SK-N-SH (cell line): Measurements from ENCODE around the gene DPP10. TPM values are rescaled to one million over a fixed set of nuclear protein-coding genes. Genes with fewer than 3 reads are reported as not detected.

Experiments used
- CTCF ChIA-PET: fragments of 300-600, 350-600 bp; formaldehyde crosslinking; extraction: SDS; loops from one replicate; lab custom pipeline; 2021; lab: Yijun Ruan, JAX
- POLR2A ChIA-PET: fragments of 350-600 bp; sonication (Branson Sonifier 250); formaldehyde crosslinking; extraction: SDS; loops from one replicate; lab custom pipeline; 2020; ENCODE audit warnings: antibody characterized with exemption, inconsistent platforms; lab: Yijun Ruan, JAX
- DNase-seq: peaks from one replicate; pipeline ENCODE4 v3.0.0; 2012
- H2AFZ ChIP-seq: fragments of 200-600 bp; sonication (generic); 2 replicates; pipeline ENCODE4 v1.8.1; 2016; ENCODE audit warnings: antibody characterized with exemption, mild to moderate bottlenecking, low read depth
- H3F3A ChIP-seq: fragments of 200-600 bp; sonication (generic); replicated peaks from 2 replicates; pipeline ENCODE3; 2016; ENCODE audit warnings: antibody characterized with exemption, mild to moderate bottlenecking; ENCODE audit not compliant: insufficient read depth
- H3K27ac ChIP-seq, 2 experiments: fragments of 200-500 bp in 1 of 2; fragments of 200-600 bp in 1 of 2; sonication (Bioruptor generic) in 1 of 2; sonication (generic), shearing (Covaris generic) in 1 of 2; 2 replicates each; pipeline versions ENCODE4 v1.5.1 to v1.6.1; 2014 to 2016; ENCODE audit warnings: low read depth in 2 of 2, inconsistent platforms in 1 of 2, low read length in 1 of 2, mild to moderate bottlenecking in 1 of 2, mixed read lengths in 1 of 2
- H3K27me3 ChIP-seq: fragments of 200-600 bp; sonication (generic), shearing (Covaris generic); 2 replicates; pipeline ENCODE4 v1.6.1; 2016; ENCODE audit warnings: mixed run types; ENCODE audit not compliant: insufficient read depth
- H3K36me3 ChIP-seq, 2 experiments: fragments of 200-500 bp in 1 of 2; fragments of 200-600 bp in 1 of 2; sonication (Bioruptor generic) in 1 of 2; sonication (generic) in 1 of 2; replicated peaks in 1 of 2; 2 replicates each; pipeline versions ENCODE3 to v1.5.1; 2014 to 2016; ENCODE audit warnings: low read length in 1 of 2, mild to moderate bottlenecking in 1 of 2; ENCODE audit not compliant: insufficient read depth in 2 of 2, control insufficient read depth in 1 of 2
- H3K4me1 ChIP-seq, 2 experiments: fragments of 200-500 bp in 1 of 2; fragments of 200-600 bp in 1 of 2; sonication (Bioruptor generic) in 1 of 2; sonication (generic), shearing (Covaris generic) in 1 of 2; 2 replicates each; pipeline versions ENCODE4 v1.5.1 to v1.6.1; 2014 to 2016; ENCODE audit warnings: low read depth in 1 of 2, low read length in 1 of 2, mixed run types in 1 of 2; ENCODE audit not compliant: insufficient read depth in 2 of 2, control insufficient read depth in 1 of 2
- H3K4me2 ChIP-seq: fragments of 200-600 bp; sonication (generic), shearing (Covaris generic); 2 replicates; pipeline ENCODE4 v1.6.1; 2017; ENCODE audit warnings: mixed run types
- H3K4me3 ChIP-seq, 2 experiments: fragments of 200-500 bp in 1 of 2; fragments of 200-600 bp in 1 of 2; sonication (Bioruptor generic) in 1 of 2; sonication (generic), shearing (Covaris generic) in 1 of 2; 2 replicates each; pipeline versions ENCODE4 v1.5.1 to v1.8.1; 2014 to 2016; ENCODE audit warnings: low read depth in 2 of 2, inconsistent platforms in 1 of 2, low read length in 1 of 2, mild to moderate bottlenecking in 1 of 2, mixed read lengths in 1 of 2, moderate library complexity in 1 of 2
- H3K79me2 ChIP-seq: fragments of 200-600 bp; sonication (generic); 2 replicates; pipeline ENCODE4 v1.8.1; 2017; ENCODE audit warnings: mild to moderate bottlenecking; ENCODE audit not compliant: insufficient read depth
- H3K9ac ChIP-seq: fragments of 200-600 bp; sonication (generic); 2 replicates; pipeline ENCODE4 v1.6.1; 2017; ENCODE audit warnings: mixed run types
- H3K9me2 ChIP-seq: fragments of 200-600 bp; sonication (generic); 2 replicates; pipeline ENCODE4 v1.6.1; 2017; ENCODE audit warnings: mixed run types
- H3K9me3 ChIP-seq: fragments of 200-600 bp; sonication (generic); 2 replicates; pipeline ENCODE4 v1.6.1; 2017; ENCODE audit warnings: mixed run types, mild to moderate bottlenecking, moderate library complexity
- H4K20me1 ChIP-seq: fragments of 200-600 bp; sonication (generic); 2 replicates; pipeline ENCODE4 v1.6.1; 2017; ENCODE audit warnings: mild to moderate bottlenecking, mixed run types; ENCODE audit not compliant: insufficient read depth
- CHD2 ChIP-seq: fragments of 150-350 bp; IDR thresholded peaks from 2 replicates; pipeline ENCODE4 v1.6.1; 2018; ENCODE audit warnings: low read length; ENCODE audit not compliant: partially characterized antibody
- CTCF ChIP-seq: fragments of 200-600 bp; sonication (generic); IDR thresholded peaks from 2 replicates; pipeline ENCODE4 v1.6.1; 2017; ENCODE audit warnings: antibody characterized with exemption, mild to moderate bottlenecking, moderate library complexity
- EZH2phosphoT487 ChIP-seq: fragments of 200-600 bp; sonication (generic); IDR thresholded peaks from 2 replicates; pipeline ENCODE4 v1.6.1; 2017; ENCODE audit warnings: low read depth, mixed run types, mild to moderate bottlenecking, antibody characterized with exemption, moderate library complexity, borderline replicate concordance
- FOXM1 ChIP-seq: IDR thresholded peaks from 2 replicates; pipeline ENCODE4 v1.4.0; 2012; ENCODE audit warnings: low read depth, mild to moderate bottlenecking
- GABPA ChIP-seq: IDR thresholded peaks from 2 replicates; pipeline ENCODE4 v1.4.0; 2012; ENCODE audit warnings: low read depth, mild to moderate bottlenecking
- JUND ChIP-seq: IDR thresholded peaks from 2 replicates; pipeline ENCODE4 v1.4.0; 2012
- MAX ChIP-seq: IDR thresholded peaks from 2 replicates; pipeline ENCODE4 v1.4.0; 2012; ENCODE audit warnings: low read depth
- MXI1 ChIP-seq: IDR thresholded peaks from 2 replicates; pipeline ENCODE4 v1.6.1; 2012; ENCODE audit warnings: mild to moderate bottlenecking, low read depth, low read length, improper control_type of control experiment
- NFIC ChIP-seq: IDR thresholded peaks from 2 replicates; pipeline ENCODE4 v1.4.0; 2012; ENCODE audit warnings: borderline replicate concordance
- NRF1 ChIP-seq: IDR thresholded peaks from 2 replicates; pipeline ENCODE4 v1.6.1; 2012; ENCODE audit warnings: low read depth, mild to moderate bottlenecking, low read length
- PBX3 ChIP-seq: IDR thresholded peaks from 2 replicates; pipeline ENCODE4; 2012
- SIN3A ChIP-seq: IDR thresholded peaks from 2 replicates; pipeline ENCODE4 v1.6.1; 2012; ENCODE audit warnings: low read depth, mild to moderate bottlenecking, low read length, moderate library complexity, borderline replicate concordance
- TCF12 ChIP-seq: IDR thresholded peaks from 2 replicates; pipeline ENCODE4 v1.4.0; 2012
- TEAD4 ChIP-seq: IDR thresholded peaks from 2 replicates; pipeline ENCODE4 v1.4.0; 2012; ENCODE audit warnings: mild to moderate bottlenecking, borderline replicate concordance; ENCODE audit not compliant: insufficient read depth
- WGBS: methylation state at CpG from one replicate; pipeline ENCODE4 v1.1.6; 2017; ENCODE audit warnings: low lambda C conversion rate; 5-methylcytosine and 5-hydroxymethylcytosine counted together
- polyA plus RNA-seq, 3 experiments: library from polyadenylated mRNA; depleted of rRNA; stranded (reverse); fragments of >200 nt; gene quantifications; 2 replicates each; pipeline ENCODE4 v1.2.3, GENCODE V29; 2012
- TF ChIP-seq, protein P1 (sequence below): fragments of 150-350 bp; IDR thresholded peaks from 2 replicates; pipeline ENCODE4 v1.6.1; 2017; ENCODE audit warnings: antibody characterized with exemption, low read length, low read depth, borderline replicate concordance
- TF ChIP-seq, protein P2 (sequence below): IDR thresholded peaks from 2 replicates; pipeline ENCODE4 v1.6.1; 2012; ENCODE audit warnings: mild to moderate bottlenecking, low read depth, low read length, moderate library complexity
- TF ChIP-seq, protein P3 (sequence below): IDR thresholded peaks from 2 replicates; pipeline ENCODE4 v1.4.0; 2012; ENCODE audit warnings: low read depth, borderline replicate concordance

The DPP10 gene
- polyA plus RNA-seq, 1 of the 3 experiments (the other 2 are of a cell fraction) = not detected

DNA sequence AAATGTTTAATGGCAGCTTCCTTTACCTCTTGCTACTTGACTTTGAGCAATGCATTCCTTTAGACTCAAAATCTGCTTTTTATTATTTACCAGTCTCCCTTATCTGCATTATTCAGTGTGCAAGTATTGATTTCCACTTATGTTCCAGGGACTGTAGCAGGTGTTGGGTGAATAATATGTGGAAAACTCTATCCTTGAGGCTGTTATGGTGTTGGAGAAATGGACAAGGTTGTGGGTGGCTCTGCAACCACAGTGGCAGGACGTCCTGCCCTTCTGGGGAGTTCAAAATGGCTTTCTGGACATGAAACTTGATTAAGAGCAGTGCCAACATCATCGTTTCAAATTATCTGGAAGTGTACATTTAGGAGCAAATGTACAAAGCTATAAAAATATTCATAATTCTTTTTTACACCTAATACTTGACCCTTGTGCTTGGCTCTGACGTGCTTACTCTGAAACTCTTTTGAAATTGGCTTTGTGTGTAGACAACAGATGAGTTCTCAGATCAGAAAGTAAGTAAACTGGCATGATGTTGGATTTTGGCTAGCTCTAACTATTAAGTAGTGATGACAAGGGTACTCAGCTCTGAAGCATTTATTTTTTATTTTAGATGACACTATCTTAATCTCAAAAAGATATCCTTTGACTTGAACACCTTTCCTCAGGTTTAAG, 766.2 kb downstream of the DPP10 start:
- H3F3A ChIP-seq = no peaks in the 10 kb centered on the region
- no peak for DNase-seq
- H2AFZ ChIP-seq = no peak overlapping the region
- H3K27ac ChIP-seq = no peak overlapping the region
- no peaks in the 10 kb centered on the region for H3K79me2 ChIP-seq
- H3K9ac ChIP-seq = no peak overlapping the region
- no peaks in the 10 kb centered on the region for H3K4me1 ChIP-seq
- H3K9me3 ChIP-seq = no peaks in the 10 kb centered on the region
- H4K20me1 ChIP-seq = no peaks in the 10 kb centered on the region
- no peak overlapping the region for H3K4me2 ChIP-seq
- H3K27me3 ChIP-seq = no peaks in the 10 kb centered on the region
- CTCF ChIA-PET = no interaction called here
- TF ChIP-seq TEAD4 (no peak), GABPA (no peak), JUND (no peak), MAX (no peak), FOXM1 (no peak), MXI1 (no peak), SIN3A (no peak), CHD2 (no peak), TCF12 (no peak), NFIC (no peak), PBX3 (no peak), CTCF (no peak), EZH2phosphoT487 (no peak), NRF1 (no peak)
- TF ChIP-seq, protein P1, sequence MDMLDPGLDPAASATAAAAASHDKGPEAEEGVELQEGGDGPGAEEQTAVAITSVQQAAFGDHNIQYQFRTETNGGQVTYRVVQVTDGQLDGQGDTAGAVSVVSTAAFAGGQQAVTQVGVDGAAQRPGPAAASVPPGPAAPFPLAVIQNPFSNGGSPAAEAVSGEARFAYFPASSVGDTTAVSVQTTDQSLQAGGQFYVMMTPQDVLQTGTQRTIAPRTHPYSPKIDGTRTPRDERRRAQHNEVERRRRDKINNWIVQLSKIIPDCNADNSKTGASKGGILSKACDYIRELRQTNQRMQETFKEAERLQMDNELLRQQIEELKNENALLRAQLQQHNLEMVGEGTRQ = no peak
- TF ChIP-seq, protein P2, sequence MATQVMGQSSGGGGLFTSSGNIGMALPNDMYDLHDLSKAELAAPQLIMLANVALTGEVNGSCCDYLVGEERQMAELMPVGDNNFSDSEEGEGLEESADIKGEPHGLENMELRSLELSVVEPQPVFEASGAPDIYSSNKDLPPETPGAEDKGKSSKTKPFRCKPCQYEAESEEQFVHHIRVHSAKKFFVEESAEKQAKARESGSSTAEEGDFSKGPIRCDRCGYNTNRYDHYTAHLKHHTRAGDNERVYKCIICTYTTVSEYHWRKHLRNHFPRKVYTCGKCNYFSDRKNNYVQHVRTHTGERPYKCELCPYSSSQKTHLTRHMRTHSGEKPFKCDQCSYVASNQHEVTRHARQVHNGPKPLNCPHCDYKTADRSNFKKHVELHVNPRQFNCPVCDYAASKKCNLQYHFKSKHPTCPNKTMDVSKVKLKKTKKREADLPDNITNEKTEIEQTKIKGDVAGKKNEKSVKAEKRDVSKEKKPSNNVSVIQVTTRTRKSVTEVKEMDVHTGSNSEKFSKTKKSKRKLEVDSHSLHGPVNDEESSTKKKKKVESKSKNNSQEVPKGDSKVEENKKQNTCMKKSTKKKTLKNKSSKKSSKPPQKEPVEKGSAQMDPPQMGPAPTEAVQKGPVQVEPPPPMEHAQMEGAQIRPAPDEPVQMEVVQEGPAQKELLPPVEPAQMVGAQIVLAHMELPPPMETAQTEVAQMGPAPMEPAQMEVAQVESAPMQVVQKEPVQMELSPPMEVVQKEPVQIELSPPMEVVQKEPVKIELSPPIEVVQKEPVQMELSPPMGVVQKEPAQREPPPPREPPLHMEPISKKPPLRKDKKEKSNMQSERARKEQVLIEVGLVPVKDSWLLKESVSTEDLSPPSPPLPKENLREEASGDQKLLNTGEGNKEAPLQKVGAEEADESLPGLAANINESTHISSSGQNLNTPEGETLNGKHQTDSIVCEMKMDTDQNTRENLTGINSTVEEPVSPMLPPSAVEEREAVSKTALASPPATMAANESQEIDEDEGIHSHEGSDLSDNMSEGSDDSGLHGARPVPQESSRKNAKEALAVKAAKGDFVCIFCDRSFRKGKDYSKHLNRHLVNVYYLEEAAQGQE = no peak
- TF ChIP-seq, protein P3, sequence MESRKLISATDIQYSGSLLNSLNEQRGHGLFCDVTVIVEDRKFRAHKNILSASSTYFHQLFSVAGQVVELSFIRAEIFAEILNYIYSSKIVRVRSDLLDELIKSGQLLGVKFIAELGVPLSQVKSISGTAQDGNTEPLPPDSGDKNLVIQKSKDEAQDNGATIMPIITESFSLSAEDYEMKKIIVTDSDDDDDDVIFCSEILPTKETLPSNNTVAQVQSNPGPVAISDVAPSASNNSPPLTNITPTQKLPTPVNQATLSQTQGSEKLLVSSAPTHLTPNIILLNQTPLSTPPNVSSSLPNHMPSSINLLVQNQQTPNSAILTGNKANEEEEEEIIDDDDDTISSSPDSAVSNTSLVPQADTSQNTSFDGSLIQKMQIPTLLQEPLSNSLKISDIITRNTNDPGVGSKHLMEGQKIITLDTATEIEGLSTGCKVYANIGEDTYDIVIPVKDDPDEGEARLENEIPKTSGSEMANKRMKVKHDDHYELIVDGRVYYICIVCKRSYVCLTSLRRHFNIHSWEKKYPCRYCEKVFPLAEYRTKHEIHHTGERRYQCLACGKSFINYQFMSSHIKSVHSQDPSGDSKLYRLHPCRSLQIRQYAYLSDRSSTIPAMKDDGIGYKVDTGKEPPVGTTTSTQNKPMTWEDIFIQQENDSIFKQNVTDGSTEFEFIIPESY = no peak
- no peaks in the 10 kb centered on the region for H3K9me2 ChIP-seq
- H3K4me3 ChIP-seq = no peak overlapping the region
- POLR2A ChIA-PET = no interaction called here
- H3K36me3 ChIP-seq = no peaks in the 10 kb centered on the region
- 6% methylated on average over 3 of the region's 3 CpGs for WGBS
